Measurements from ENCODE around the gene MN1. TPM values are rescaled to one million over a fixed set of nuclear protein-coding genes. Genes with fewer than 3 reads are reported as not detected.

The MN1 gene
- 1 to 10 TPM in 2 of 3 donors, under 1 TPM in 1; 0.38 to 3.8 (median 3.7) TPM for polyA plus RNA-seq

- H3K27ac ChIP-seq (ENCODE audit: low read depth, low read length): no peak within 1 kb of the TSS
- 1% methylated on average over 53 to 59 of the region's 59 CpGs for WGBS, 3 donors
These were observed at the start of gene MN1 for GRCh38 chr22:27801616-27802345. Gene MN1 (minus strand): TSS chr22:27801756. CDS start chr22:27800543, 1,213 bp downstream.

GRCh38 chr22:27850000-27850521 is 48.5 kb upstream of the MN1 start:
- 34 to 51% (median 42%) methylated on average over 6 of the region's 6 CpGs for WGBS, 3 donors
- H3K27ac ChIP-seq (ENCODE audit: low read depth, low read length): no peak overlapping the region

GRCh38 chr22:27848005-27848404 is 46.4 kb upstream of the MN1 start:
- no peak overlapping the region for H3K27ac ChIP-seq (ENCODE audit: low read depth, low read length)
- 74 to 88% (median 88%) methylated on average over 1 of the region's 1 CpG for WGBS, 3 donors

GRCh38 chr22:27846910-27847309 is 45.4 kb upstream of the MN1 start:
- H3K27ac ChIP-seq (ENCODE audit: low read depth, low read length): no peak overlapping the region
- WGBS, 3 donors: 93 to 95% (median 93%) methylated on average over 9 of the region's 9 CpGs

- H3K27ac ChIP-seq (ENCODE audit: low read depth, low read length): no peak overlapping the region
- 82 to 90% (median 90%) methylated on average over 5 of the region's 5 CpGs for WGBS, 3 donors
These were observed 44.7 kb upstream of the MN1 start for GRCh38 chr22:27846248-27846757.

- WGBS, 3 donors: 81 to 86% (median 82%) methylated on average over 7 of the region's 7 CpGs
- H3K27ac ChIP-seq (ENCODE audit: low read depth, low read length): no peak overlapping the region
These were observed 44.1 kb upstream of the MN1 start for GRCh38 chr22:27845644-27846043.

GRCh38 chr22:27844656-27845591 is 43.4 kb upstream of the MN1 start:
- H3K27ac ChIP-seq (ENCODE audit: low read depth, low read length): no peak overlapping the region
- WGBS, 3 donors: 83 to 87% (median 85%) methylated on average over 20 of the region's 20 CpGs

GRCh38 chr22:27844256-27844655 is 42.7 kb upstream of the MN1 start:
- H3K27ac ChIP-seq (ENCODE audit: low read depth, low read length): no peak overlapping the region
- WGBS, 3 donors: 87 to 91% (median 91%) methylated on average over 6 of the region's 6 CpGs

GRCh38 chr22:27843441-27843840 is 41.9 kb upstream of the MN1 start:
- no peak overlapping the region for H3K27ac ChIP-seq (ENCODE audit: low read depth, low read length)
- WGBS, 3 donors: 74 to 81% (median 77%) methylated on average over 7 of the region's 7 CpGs

- H3K27ac ChIP-seq (ENCODE audit: low read depth, low read length): no peak overlapping the region
- WGBS, 3 donors: 64 to 75% (median 65%) methylated on average over 15 of the region's 15 CpGs
These were observed 41.3 kb upstream of the MN1 start for GRCh38 chr22:27842669-27843431.

GRCh38 chr22:27842201-27842600 is 40.6 kb upstream of the MN1 start:
- 67 to 88% (median 80%) methylated on average over 1 of the region's 1 CpG for WGBS, 3 donors

GRCh38 chr22:27840436-27840835 is 38.9 kb upstream of the MN1 start:
- 89 to 95% (median 89%) methylated on average over 7 of the region's 7 CpGs for WGBS, 3 donors
- H3K27ac ChIP-seq (ENCODE audit: low read depth, low read length): no peak overlapping the region

More at GRCh38 chr22:27842201-27842600, 40.6 kb upstream of the MN1 start:
- H3K27ac ChIP-seq (ENCODE audit: low read depth, low read length): no peak overlapping the region

GRCh38 chr22:27839057-27839660 is 37.6 kb upstream of the MN1 start:
- no peak overlapping the region for H3K27ac ChIP-seq (ENCODE audit: low read depth, low read length)
- WGBS, 3 donors: 81 to 87% (median 86%) methylated on average over 13 of the region's 13 CpGs

GRCh38 chr22:27836181-27836580 is 34.6 kb upstream of the MN1 start:
- WGBS, 3 donors: 74 to 78% (median 76%) methylated on average over 10 of the region's 10 CpGs
- no peak overlapping the region for H3K27ac ChIP-seq (ENCODE audit: low read depth, low read length)

GRCh38 chr22:27835446-27835845 is 33.9 kb upstream of the MN1 start:
- 86 to 88% (median 87%) methylated on average over 6 of the region's 6 CpGs for WGBS, 3 donors
- H3K27ac ChIP-seq (ENCODE audit: low read depth, low read length): no peak overlapping the region

GRCh38 chr22:27834364-27835185 is 33.0 kb upstream of the MN1 start:
- H3K27ac ChIP-seq (ENCODE audit: low read depth, low read length): no peak overlapping the region
- 86 to 95% (median 93%) methylated on average over 20 of the region's 20 CpGs for WGBS, 3 donors

GRCh38 chr22:27833803-27834202 is 32.2 kb upstream of the MN1 start:
- H3K27ac ChIP-seq (ENCODE audit: low read depth, low read length): no peak overlapping the region
- WGBS, 3 donors: 49 to 94% (median 93%) methylated on average over 2 of the region's 2 CpGs

Data from adipose tissue (tissue), 3 donors.